Measurements from ENCODE around the gene TRIM65. TPM values are rescaled to one million over a fixed set of nuclear protein-coding genes. Genes with fewer than 3 reads are reported as not detected.
A peak's percentile ranks its signal among the peaks of the same experiment; 100 is the strongest.
"Not testable (repeated sequence)": the region's sequence is repeated elsewhere in the genome, so short reads cannot be mapped to it uniquely, and the experiment has no call there.

TRIM65 gene
- total RNA-seq, 4 donors from 2014 or later, result 16.5 to 26.1 (median 22.3) TPM

DNA sequence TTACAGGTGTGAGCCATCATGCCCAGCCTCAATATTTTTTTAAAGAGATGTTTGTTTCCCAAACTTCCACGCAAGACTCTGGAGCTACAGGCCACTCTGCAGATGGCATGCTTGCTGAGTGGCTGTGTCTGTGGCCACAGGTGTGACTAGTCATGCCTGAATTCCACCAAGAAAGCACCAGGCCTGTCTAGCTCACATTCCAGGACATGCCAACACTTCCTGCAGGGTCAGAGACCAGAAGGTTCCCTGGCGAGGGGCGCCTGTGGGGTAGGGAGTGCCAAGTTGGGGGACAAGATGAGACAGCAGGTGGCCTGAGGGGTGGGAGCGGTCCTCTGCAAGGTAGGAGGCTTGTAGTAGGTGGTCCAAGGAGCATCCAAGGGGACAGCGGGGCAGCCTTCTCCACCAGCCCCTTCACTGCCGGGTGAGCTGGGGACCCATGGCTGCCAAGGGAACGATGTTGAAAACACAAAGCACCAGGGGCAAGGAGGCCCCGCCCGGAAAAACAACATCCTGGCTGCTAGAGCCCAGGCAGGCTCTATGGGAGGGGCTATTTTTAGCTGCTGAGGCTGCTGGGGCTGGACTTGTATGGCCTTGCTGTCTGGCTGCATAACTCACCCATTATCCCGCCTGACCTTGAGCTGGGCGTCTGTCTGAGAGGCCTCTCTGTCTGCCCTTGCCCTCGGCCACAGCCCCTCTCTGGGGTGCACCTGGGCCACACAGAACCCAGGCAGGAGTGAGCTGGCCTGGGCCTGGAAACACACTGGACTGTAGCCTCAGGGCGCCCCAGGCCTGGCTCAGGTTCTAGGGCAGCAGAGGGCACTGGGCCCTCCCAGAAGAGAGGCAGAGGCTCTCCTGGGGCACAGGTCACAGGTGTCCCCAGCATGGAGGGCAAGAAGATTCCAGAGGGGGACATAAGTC, 24.1 kb downstream of the TRIM65 start:
- no peak for TF ChIP-seq CTCF (IDR thresholded peaks at IDR 0.05 in 4 of 5, conservative IDR thresholded peaks at IDR 0.05 in 1 of 5)
- TF ChIP-seq POLR2A (IDR thresholded peaks at IDR 0.05), result peak in 1 of 2 donors; percentile 34
- no peaks in the 10 kb centered on the region for H3K27me3 ChIP-seq
- in situ Hi-C loops (cut with MboI; ENCODE audit: low sequenced_read_pairs in 4 of 4) (no loop called here), intact Hi-C loops (cut with DNase I; ENCODE audit: low total_unique reads) (no loop called here)
- H3K36me3 ChIP-seq, result no peaks in the 10 kb centered on the region
- no peak overlapping the region for H3K4me3 ChIP-seq
- peaks cover 50% of the 10 kb centered on the region in 2 donors for H3K4me1 ChIP-seq
- peak; percentile 70 to 72 for ATAC-seq
- H3K9me3 ChIP-seq, result no peaks in the 10 kb centered on the region
- peak overlapping the region; percentile 79 to 92 (median 86) for H3K27ac ChIP-seq
- DNase-seq, result peak; percentile 67 to 85

GRCh38 chr17:75870228-75870627, 26.5 kb downstream of the TRIM65 start:
- Histone ChIP-seq H3K27ac (peak overlapping the region; percentile 68 to 77 (median 72)), H3K4me1 (peaks cover 32 to 35% of the 10 kb centered on the region in 2 donors), H3K4me3 (peak overlapping the region in 1 of 4 donors; percentile 14)
- H3K27me3 ChIP-seq; in situ Hi-C loops (cut with MboI; ENCODE audit: low sequenced_read_pairs in 4 of 4); DNase-seq; ATAC-seq; H3K9me3 ChIP-seq; H3K36me3 ChIP-seq; intact Hi-C loops (cut with DNase I; ENCODE audit: low total_unique reads): not testable (repeated sequence)

- no peaks in the 10 kb centered on the region for H3K9me3 ChIP-seq
- intact Hi-C loops (cut with DNase I; ENCODE audit: low total_unique reads), result no loop called here
- no peak for TF ChIP-seq CTCF (IDR thresholded peaks at IDR 0.05 in 4 of 5, conservative IDR thresholded peaks at IDR 0.05 in 1 of 5)
- TF ChIP-seq POLR2A (IDR thresholded peaks at IDR 0.05), result no peak
- no peaks in the 10 kb centered on the region for H3K36me3 ChIP-seq
- in situ Hi-C loops (cut with MboI; ENCODE audit: low sequenced_read_pairs in 4 of 4), result no loop called here
- DNase-seq (peak in 1 of 2 donors; percentile 55), ATAC-seq (peak in 1 of 2 donors; percentile 22)
- peaks cover 26 to 34% of the 10 kb centered on the region in 2 donors for H3K4me1 ChIP-seq
- H3K27ac ChIP-seq, result peak overlapping the region; percentile 68 to 77 (median 72)
- H3K27me3 ChIP-seq, result no peaks in the 10 kb centered on the region
- H3K4me3 ChIP-seq, result peak overlapping the region in 1 of 4 donors; percentile 14
Measured at GRCh38 chr17:75869282-75870141, 27.2 kb downstream of the TRIM65 start.

DNA sequence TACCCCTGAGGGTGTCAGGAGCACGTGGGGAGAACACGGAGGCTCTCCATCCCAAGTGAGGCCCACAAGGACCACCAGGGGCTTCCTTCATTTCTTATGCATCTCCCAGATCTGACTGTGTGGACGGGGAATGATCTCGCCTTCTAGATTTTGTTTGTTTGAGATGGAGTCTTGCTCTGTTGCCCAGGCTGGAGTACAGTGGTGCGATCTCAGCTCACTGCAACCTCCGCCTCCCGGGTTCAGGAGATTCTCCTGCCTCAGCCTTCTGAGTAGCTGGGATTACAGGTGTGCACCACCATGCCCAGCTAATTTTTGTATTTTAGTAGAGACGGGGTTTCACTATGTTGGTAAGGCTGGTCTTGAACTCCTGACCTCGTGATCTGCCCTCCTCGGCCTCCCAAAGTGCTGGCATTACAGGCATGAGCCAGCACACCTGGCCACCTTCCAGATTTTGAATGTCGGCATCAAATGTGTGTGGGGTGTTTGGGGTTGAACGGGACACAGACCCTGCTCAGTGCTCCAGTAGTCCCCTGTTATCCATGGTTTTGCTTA, 27.9 kb downstream of the TRIM65 start:
- H3K36me3 ChIP-seq; DNase-seq; ATAC-seq; H3K9me3 ChIP-seq; intact Hi-C loops (cut with DNase I; ENCODE audit: low total_unique reads); H3K4me3 ChIP-seq; H3K27me3 ChIP-seq; in situ Hi-C loops (cut with MboI; ENCODE audit: low sequenced_read_pairs in 4 of 4): not testable (repeated sequence)
- peaks cover 23 to 31% of the 10 kb centered on the region in 2 donors for H3K4me1 ChIP-seq
- H3K27ac ChIP-seq, result peak overlapping the region; percentile 68 to 77 (median 72)

- DNase-seq; H3K27me3 ChIP-seq; ATAC-seq; H3K9me3 ChIP-seq; intact Hi-C loops (cut with DNase I; ENCODE audit: low total_unique reads); H3K4me3 ChIP-seq; H3K36me3 ChIP-seq; in situ Hi-C loops (cut with MboI; ENCODE audit: low sequenced_read_pairs in 4 of 4): not testable (repeated sequence)
- peaks cover 7 to 13% of the 10 kb centered on the region in 2 donors for H3K4me1 ChIP-seq
- peak overlapping the region in 3 of 4 donors; percentile 57 to 68 (median 64) for H3K27ac ChIP-seq
Measured at GRCh38 chr17:75865404-75866188, 31.2 kb downstream of the TRIM65 start.

GRCh38 chr17:75864887-75865286, 31.9 kb downstream of the TRIM65 start:
- H3K36me3 ChIP-seq; ATAC-seq; H3K9me3 ChIP-seq; H3K27me3 ChIP-seq; in situ Hi-C loops (cut with MboI; ENCODE audit: low sequenced_read_pairs in 4 of 4); intact Hi-C loops (cut with DNase I; ENCODE audit: low total_unique reads); H3K4me3 ChIP-seq; DNase-seq: not testable (repeated sequence)
- peak overlapping the region; percentile 43 to 68 (median 60) for H3K27ac ChIP-seq
- peaks cover 5 to 13% of the 10 kb centered on the region in 2 donors for H3K4me1 ChIP-seq
